IMR-90 (cell line): ENCODE measurements around the gene ACVR1. TPM values are rescaled to one million over a fixed set of nuclear protein-coding genes. Genes with fewer than 3 reads are reported as not detected.

Experiments
- ATAC-seq: fragments of 200-7000 bp; cut with Tn5 transposase; 2 replicates; pipeline ENCODE4 v1.9.1; 2020; ENCODE audit warnings: low read depth, mild to moderate bottlenecking, moderate library complexity
- BruUV-seq: library from RNA; stranded (reverse); fragments of 400-500 nt; replicated peaks from 2 replicates; lab custom pipeline; 2021; lab: Mats Ljungman, UMichigan
- CTCF ChIA-PET: fragments of 300-600 bp; formaldehyde crosslinking; extraction: SDS; loops from one replicate; lab custom pipeline; 2021; ENCODE audit warnings: antibody characterized with exemption; lab: Yijun Ruan, JAX
- POLR2A ChIA-PET: fragments of 300-600 bp; sonication (Branson Sonifier 250); formaldehyde crosslinking; loops from one replicate; lab custom pipeline; 2022; ENCODE audit warnings: antibody characterized with exemption; ENCODE audit not compliant: unreplicated experiment; lab: Charles Lee
- DNase-seq: peaks from one replicate; pipeline ENCODE4 v3.0.0; 2013
- H2AFZ ChIP-seq: replicated peaks from 2 replicates; pipeline ENCODE3; 2013; ENCODE audit warnings: low read length, mild to moderate bottlenecking; ENCODE audit not compliant: poor library complexity
- H2AK5ac ChIP-seq: 2 replicates; pipeline ENCODE4 v1.6.1; 2013; ENCODE audit warnings: low read depth, low read length, inconsistent platforms
- H2AK9ac ChIP-seq: replicated peaks from 2 replicates; pipeline ENCODE3; 2013; ENCODE audit warnings: mild to moderate bottlenecking, low read depth, low read length, moderate library complexity; ENCODE audit not compliant: poor library complexity
- H2BK120ac ChIP-seq: 2 replicates; pipeline ENCODE4 v1.6.1; 2013; ENCODE audit warnings: low read depth, low read length, inconsistent platforms
- H2BK15ac ChIP-seq: 3 replicates; pipeline ENCODE4 v1.6.1; 2013; ENCODE audit warnings: low read depth, low read length, inconsistent platforms
- H2BK20ac ChIP-seq: 2 replicates; pipeline ENCODE4 v1.6.1; 2013; ENCODE audit warnings: low read depth, mild to moderate bottlenecking, inconsistent platforms, low read length, moderate library complexity
- H2BK5ac ChIP-seq: 2 replicates; pipeline ENCODE4 v1.6.1; 2013; ENCODE audit warnings: mild to moderate bottlenecking, low read depth, low read length, inconsistent platforms; ENCODE audit not compliant: poor library complexity, severe bottlenecking
- H3K14ac ChIP-seq: replicated peaks from 2 replicates; pipeline ENCODE4 v1.6.1; 2013; ENCODE audit warnings: low read depth, low read length, inconsistent platforms
- H3K18ac ChIP-seq: 2 replicates; pipeline ENCODE4 v1.6.1; 2013; ENCODE audit warnings: low read depth, low read length, control low read depth
- H3K23ac ChIP-seq: 2 replicates; pipeline ENCODE4 v1.6.1; 2013; ENCODE audit warnings: low read depth, low read length, inconsistent platforms
- H3K27ac ChIP-seq: 2 replicates; pipeline ENCODE4 v1.5.1; 2013; ENCODE audit warnings: mild to moderate bottlenecking, control low read depth, low read length; ENCODE audit not compliant: insufficient read depth
- H3K27me3 ChIP-seq: 2 replicates; pipeline ENCODE4 v1.6.1; 2013; ENCODE audit warnings: low read length; ENCODE audit not compliant: control insufficient read depth, insufficient read depth
- H3K36me3 ChIP-seq: 2 replicates; pipeline ENCODE4 v1.6.1; 2013; ENCODE audit warnings: low read length, mixed read lengths; ENCODE audit not compliant: control insufficient read depth, insufficient read depth
- H3K4ac ChIP-seq: 2 replicates; pipeline ENCODE4 v1.6.1; 2013; ENCODE audit warnings: low read depth, low read length, inconsistent platforms
- H3K4me1 ChIP-seq: 2 replicates; pipeline ENCODE4 v1.6.1; 2013; ENCODE audit warnings: low read length, mixed read lengths; ENCODE audit not compliant: control insufficient read depth, insufficient read depth
- H3K4me2 ChIP-seq: 2 replicates; pipeline ENCODE4 v1.6.1; 2013; ENCODE audit warnings: low read depth, mild to moderate bottlenecking, control low read depth, low read length, moderate library complexity
- H3K4me3 ChIP-seq: 2 replicates; pipeline ENCODE4 v1.5.1; 2013; ENCODE audit warnings: low read depth, mild to moderate bottlenecking, control low read depth, low read length, moderate library complexity; ENCODE audit not compliant: insufficient read depth
- H3K56ac ChIP-seq: 2 replicates; pipeline ENCODE4 v1.6.1; 2013; ENCODE audit warnings: low read length, inconsistent platforms; ENCODE audit not compliant: insufficient read depth; ENCODE audit errors: extremely low read depth
- H3K79me1 ChIP-seq, 2 experiments: 2 replicates each; pipeline ENCODE4 v1.6.1; 2013; ENCODE audit warnings: low read length in 2 of 2, inconsistent platforms in 1 of 2, low read depth in 1 of 2
- H3K9ac ChIP-seq: 2 replicates; pipeline ENCODE4 v1.6.1; 2013; ENCODE audit warnings: low read depth, low read length, control low read depth
- H3K9me1 ChIP-seq: 2 replicates; pipeline ENCODE4 v1.6.1; 2013; ENCODE audit warnings: low read length, inconsistent platforms; ENCODE audit not compliant: insufficient read depth
- H3K9me3 ChIP-seq: 2 replicates; pipeline ENCODE4 v1.6.1; 2013; ENCODE audit warnings: low read length; ENCODE audit not compliant: control insufficient read depth, insufficient read depth
- H4K20me1 ChIP-seq: 2 replicates; pipeline ENCODE4 v1.6.1; 2013; ENCODE audit warnings: low read length, inconsistent platforms; ENCODE audit not compliant: insufficient read depth
- H4K5ac ChIP-seq: 2 replicates; pipeline ENCODE4 v1.6.1; 2013; ENCODE audit warnings: mild to moderate bottlenecking, low read depth, low read length, control low read depth
- H4K8ac ChIP-seq, 2 experiments: 2 replicates each; pipeline ENCODE4 v1.6.1; 2013; ENCODE audit warnings: low read depth in 2 of 2, low read length in 2 of 2, control low read depth in 1 of 2, inconsistent platforms in 1 of 2
- H4K91ac ChIP-seq: 2 replicates; pipeline ENCODE4 v1.6.1; 2013; ENCODE audit warnings: low read depth, low read length, inconsistent platforms; ENCODE audit not compliant: insufficient read depth
- BHLHE40 ChIP-seq: fragments of 150-350 bp; IDR thresholded peaks from 2 replicates; pipeline ENCODE4 v1.6.1; 2016; ENCODE audit warnings: mild to moderate bottlenecking, low read depth, low read length
- CHD1 ChIP-seq: IDR thresholded peaks from 2 replicates; pipeline ENCODE4 v1.6.1; 2012; ENCODE audit warnings: low read depth, low read length, improper control_type of control experiment
- MAFK ChIP-seq: IDR thresholded peaks from 2 replicates; pipeline ENCODE4 v1.6.1; 2012; ENCODE audit warnings: low read depth, low read length, improper control_type of control experiment
- MAZ ChIP-seq: IDR thresholded peaks from 2 replicates; pipeline ENCODE4 v1.6.1; 2012; ENCODE audit warnings: low read depth, mild to moderate bottlenecking, low read length, improper control_type of control experiment, moderate library complexity, borderline replicate concordance
- MXI1 ChIP-seq: IDR thresholded peaks from 2 replicates; pipeline ENCODE4 v1.6.1; 2012; ENCODE audit warnings: low read depth, mild to moderate bottlenecking, low read length, moderate library complexity, borderline replicate concordance
- NFE2L2 ChIP-seq: fragments of 150-350 bp; IDR thresholded peaks from 2 replicates; pipeline ENCODE4 v1.6.1; 2016; ENCODE audit warnings: low read depth, mild to moderate bottlenecking, low read length
- RAD21 ChIP-seq: IDR thresholded peaks from 2 replicates; pipeline ENCODE4 v1.6.1; 2012; ENCODE audit warnings: low read length, improper control_type of control experiment
- RCOR1 ChIP-seq: IDR thresholded peaks from 2 replicates; pipeline ENCODE4 v1.6.1; 2012; ENCODE audit warnings: mild to moderate bottlenecking, low read length, improper control_type of control experiment; ENCODE audit not compliant: insufficient replicate concordance
- RFX5 ChIP-seq: IDR thresholded peaks from 2 replicates; pipeline ENCODE4 v1.8.0; 2012; ENCODE audit warnings: low read depth, mild to moderate bottlenecking, low read length, moderate library complexity
- dilution Hi-C: fragments of 300-500 bp; cut with HindIII; formaldehyde crosslinking; loops from one replicate; pipeline ENCODE4 v1.14.3; 2018; ENCODE audit warnings: low sequenced_read_pairs; ENCODE audit not compliant: unreplicated experiment
- in situ Hi-C: fragments of 300-500 bp; cut with MboI; formaldehyde crosslinking; loops from 3 replicates; pipeline ENCODE4 v1.14.3; 2019; ENCODE audit warnings: low sequenced_read_pairs, inconsistent platforms, mixed read lengths
- intact Hi-C: fragments of 100-400 bp; cut with micrococcal nuclease; formaldehyde crosslinking; loops from 2 replicates; pipeline ENCODE4 v1.10.0; 2022
- polyA plus RNA-seq, 3 experiments: library from polyadenylated mRNA; depleted of rRNA; stranded (reverse); fragments of >200 nt; gene quantifications; 2 replicates each; pipeline ENCODE4 v1.2.3, GENCODE V29; 2012; ENCODE audit warnings: low replicate concordance in 1 of 3
- total RNA-seq: library from RNA; depleted of rRNA; stranded (reverse); fragments of >200 nt; gene quantifications from 2 replicates; pipeline ENCODE4 v1.2.3, GENCODE V29; 2012
- TF ChIP-seq, protein P1 (sequence below): fragments of 150-350 bp; IDR thresholded peaks from 2 replicates; pipeline ENCODE4 v1.6.1; 2017; ENCODE audit warnings: mild to moderate bottlenecking, antibody characterized with exemption, low read length, low read depth
- TF ChIP-seq, protein P2 (sequence below): conservative IDR thresholded peaks from 2 replicates; pipeline ENCODE4 v1.5.1; 2012; ENCODE audit warnings: mild to moderate bottlenecking, low read depth, low read length, improper control_type of control experiment

ACVR1 gene
- total and polyA plus RNA-seq, 2 of the 4 experiments (the other 2 are of a cell fraction), result 21.1 to 40.8 TPM

DNA sequence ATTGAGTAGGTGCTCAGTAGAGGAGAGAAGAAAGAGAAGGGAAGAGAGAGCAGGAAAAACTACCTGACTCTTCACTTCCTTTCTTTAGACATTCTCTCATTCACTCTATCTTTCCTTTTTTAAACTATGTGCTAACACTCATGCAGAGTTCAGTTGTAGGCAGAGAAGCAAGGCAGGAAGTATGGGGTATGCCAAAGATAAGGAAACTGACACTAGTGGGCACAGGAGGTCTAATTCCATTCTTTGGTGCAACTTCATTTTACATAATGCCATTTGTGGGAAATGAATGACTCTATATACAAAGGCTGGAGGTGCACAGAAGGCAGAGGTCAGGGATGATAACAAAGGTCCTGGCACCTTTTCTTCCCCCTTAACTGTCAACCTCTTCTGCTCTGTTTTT, 35.1 kb upstream of the ACVR1 start:
- no peak overlapping the region for H3K4ac ChIP-seq
- H3K18ac ChIP-seq, result no peak overlapping the region
- no peak overlapping the region for H2AK5ac ChIP-seq
- no peak overlapping the region for H3K9ac ChIP-seq
- CTCF ChIA-PET, result interaction anchor here (0.7 to 1.5 kb wide), 2 partner anchors 15 to 33 kb away, joined by 3 to 7 read pairs; no protein-coding TSS in a partner anchor
- H3K79me1 ChIP-seq, result no peaks in the 10 kb centered on the region
- intact Hi-C loops (no loop called here), in situ Hi-C loops (no loop called here), dilution Hi-C loops (no loop called here)
- no peak overlapping the region for H2BK15ac ChIP-seq
- no peaks in the 10 kb centered on the region; the same call in 1 of the 2 replicates for H3K27me3 ChIP-seq
- no peak for TF ChIP-seq MXI1
- no peak for TF ChIP-seq BHLHE40
- no peak for TF ChIP-seq NFE2L2
- TF ChIP-seq RCOR1, result no peak
- TF ChIP-seq RFX5, result no peak
- TF ChIP-seq CHD1, result no peak
- no peak for TF ChIP-seq RAD21
- TF ChIP-seq, protein P1, sequence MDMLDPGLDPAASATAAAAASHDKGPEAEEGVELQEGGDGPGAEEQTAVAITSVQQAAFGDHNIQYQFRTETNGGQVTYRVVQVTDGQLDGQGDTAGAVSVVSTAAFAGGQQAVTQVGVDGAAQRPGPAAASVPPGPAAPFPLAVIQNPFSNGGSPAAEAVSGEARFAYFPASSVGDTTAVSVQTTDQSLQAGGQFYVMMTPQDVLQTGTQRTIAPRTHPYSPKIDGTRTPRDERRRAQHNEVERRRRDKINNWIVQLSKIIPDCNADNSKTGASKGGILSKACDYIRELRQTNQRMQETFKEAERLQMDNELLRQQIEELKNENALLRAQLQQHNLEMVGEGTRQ, result no peak
- TF ChIP-seq MAZ, result no peak
- TF ChIP-seq MAFK, result no peak
- TF ChIP-seq, protein P2, sequence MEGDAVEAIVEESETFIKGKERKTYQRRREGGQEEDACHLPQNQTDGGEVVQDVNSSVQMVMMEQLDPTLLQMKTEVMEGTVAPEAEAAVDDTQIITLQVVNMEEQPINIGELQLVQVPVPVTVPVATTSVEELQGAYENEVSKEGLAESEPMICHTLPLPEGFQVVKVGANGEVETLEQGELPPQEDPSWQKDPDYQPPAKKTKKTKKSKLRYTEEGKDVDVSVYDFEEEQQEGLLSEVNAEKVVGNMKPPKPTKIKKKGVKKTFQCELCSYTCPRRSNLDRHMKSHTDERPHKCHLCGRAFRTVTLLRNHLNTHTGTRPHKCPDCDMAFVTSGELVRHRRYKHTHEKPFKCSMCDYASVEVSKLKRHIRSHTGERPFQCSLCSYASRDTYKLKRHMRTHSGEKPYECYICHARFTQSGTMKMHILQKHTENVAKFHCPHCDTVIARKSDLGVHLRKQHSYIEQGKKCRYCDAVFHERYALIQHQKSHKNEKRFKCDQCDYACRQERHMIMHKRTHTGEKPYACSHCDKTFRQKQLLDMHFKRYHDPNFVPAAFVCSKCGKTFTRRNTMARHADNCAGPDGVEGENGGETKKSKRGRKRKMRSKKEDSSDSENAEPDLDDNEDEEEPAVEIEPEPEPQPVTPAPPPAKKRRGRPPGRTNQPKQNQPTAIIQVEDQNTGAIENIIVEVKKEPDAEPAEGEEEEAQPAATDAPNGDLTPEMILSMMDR, result no peak
- no peak overlapping the region for H3K56ac ChIP-seq
- no peak overlapping the region for H3K4me2 ChIP-seq
- H3K27ac ChIP-seq, result no peak overlapping the region
- no peak overlapping the region for H2AK9ac ChIP-seq
- BruUV-seq, result no TSS peak
- no peak overlapping the region for H2BK5ac ChIP-seq
- H3K14ac ChIP-seq, result no peak overlapping the region
- H3K36me3 ChIP-seq, result no peaks in the 10 kb centered on the region
- H3K9me1 ChIP-seq, result no peaks in the 10 kb centered on the region
- ATAC-seq (no peak), DNase-seq (no peak)
- H4K91ac ChIP-seq, result no peak overlapping the region
- no peak overlapping the region for H4K8ac ChIP-seq
- H3K4me3 ChIP-seq, result no peak overlapping the region
- no peaks in the 10 kb centered on the region for H3K9me3 ChIP-seq
- H2AFZ ChIP-seq, result no peak overlapping the region
- H4K20me1 ChIP-seq, result no peaks in the 10 kb centered on the region
- H4K5ac ChIP-seq, result no peak overlapping the region
- H2BK20ac ChIP-seq, result no peak overlapping the region
- no peak overlapping the region for H2BK120ac ChIP-seq
- H3K4me1 ChIP-seq, result no peaks in the 10 kb centered on the region
- POLR2A ChIA-PET, result no interaction called here
- H3K23ac ChIP-seq, result no peak overlapping the region
